ENCODE data around the gene CCDC110. TPM values are rescaled to one million over a fixed set of nuclear protein-coding genes. Genes with fewer than 3 reads are reported as not detected.

CCDC110 gene
- total RNA-seq, 3 donors from 2014 or later, result not detected

DNA sequence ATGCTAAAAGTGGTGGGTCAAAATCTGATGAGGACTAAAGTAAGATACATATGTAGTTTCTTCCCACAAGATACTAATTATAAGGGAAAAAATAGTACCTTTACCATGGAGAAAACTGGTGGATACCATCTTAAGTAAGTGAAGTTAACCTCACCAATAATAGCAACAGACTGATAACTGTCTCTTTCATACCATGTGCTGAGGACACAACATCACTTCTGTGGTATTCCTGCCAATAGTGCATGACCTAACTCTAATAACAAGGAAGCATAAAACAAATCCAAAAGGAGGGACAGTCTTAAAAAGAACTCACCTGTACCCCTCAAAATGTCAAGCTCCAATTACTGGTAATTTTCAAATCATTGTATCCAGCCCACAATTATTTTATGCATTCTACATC lies 54.6 kb downstream of the CCDC110 start:
- Mint-ChIP-seq H3K36me3 (ENCODE audit: insufficient read depth) (peaks cover 33% of the 10 kb centered on the region), H3K4me1 (ENCODE audit: low read depth) (peaks cover 5% of the 10 kb centered on the region), H3K4me3 (no peak overlapping the region), H3K27me3 (ENCODE audit: low read depth) (no peaks in the 10 kb centered on the region), H3K9me3 (no peaks in the 10 kb centered on the region)
- no peak for DNase-seq
- ATAC-seq, result no peak

DNA sequence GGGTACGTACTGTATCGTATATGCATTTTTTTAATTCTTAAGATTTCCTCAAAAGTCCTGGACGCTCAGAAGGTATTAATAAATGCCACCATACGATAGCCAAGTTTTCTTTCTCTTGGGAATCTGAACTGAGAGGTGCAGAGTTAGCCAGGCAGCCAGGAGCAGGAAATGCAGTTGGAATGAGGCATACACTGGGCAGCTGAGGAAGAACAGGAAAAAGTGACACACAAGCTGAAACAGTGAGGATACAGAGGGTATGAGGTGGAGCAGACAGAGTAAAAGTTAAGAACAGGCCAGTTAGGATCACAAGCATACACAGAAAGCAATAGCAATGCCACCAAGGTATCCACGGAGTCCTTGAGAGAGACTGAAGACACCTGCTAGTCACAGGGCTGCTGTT lies 59.1 kb downstream of the CCDC110 start:
- ATAC-seq, result no peak
- no peak for DNase-seq
- peaks cover 20% of the 10 kb centered on the region for H3K36me3 Mint-ChIP-seq (ENCODE audit: insufficient read depth)
- H3K4me1 Mint-ChIP-seq (ENCODE audit: low read depth), result no peaks in the 10 kb centered on the region
- no peaks in the 10 kb centered on the region for H3K9me3 Mint-ChIP-seq
- H3K27me3 Mint-ChIP-seq (ENCODE audit: low read depth), result no peaks in the 10 kb centered on the region
- H3K4me3 Mint-ChIP-seq, result no peak overlapping the region

DNA sequence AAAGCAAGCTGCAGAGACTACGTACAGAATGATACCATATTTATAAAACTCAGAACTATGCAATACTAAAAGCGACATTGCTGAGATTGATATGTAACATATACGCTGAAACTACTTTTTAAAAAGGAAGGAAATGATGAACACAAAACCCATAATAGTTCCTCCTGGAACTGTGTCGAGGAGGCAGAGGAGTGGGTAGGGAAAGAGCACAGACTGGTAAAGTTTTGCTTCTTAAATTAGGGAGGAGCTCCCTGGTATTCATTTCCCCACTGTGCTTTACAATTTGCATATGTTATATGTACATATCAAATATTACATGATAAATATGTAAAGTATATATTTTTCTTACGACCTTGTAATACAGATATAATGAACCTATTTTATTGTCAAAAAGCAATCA lies 59.7 kb downstream of the CCDC110 start:
- no peak for ATAC-seq
- no peaks in the 10 kb centered on the region for H3K9me3 Mint-ChIP-seq
- no peak overlapping the region for H3K4me3 Mint-ChIP-seq
- no peaks in the 10 kb centered on the region for H3K4me1 Mint-ChIP-seq (ENCODE audit: low read depth)
- peaks cover 18% of the 10 kb centered on the region for H3K36me3 Mint-ChIP-seq (ENCODE audit: insufficient read depth)
- no peak for DNase-seq
- H3K27me3 Mint-ChIP-seq (ENCODE audit: low read depth), result no peaks in the 10 kb centered on the region

DNA sequence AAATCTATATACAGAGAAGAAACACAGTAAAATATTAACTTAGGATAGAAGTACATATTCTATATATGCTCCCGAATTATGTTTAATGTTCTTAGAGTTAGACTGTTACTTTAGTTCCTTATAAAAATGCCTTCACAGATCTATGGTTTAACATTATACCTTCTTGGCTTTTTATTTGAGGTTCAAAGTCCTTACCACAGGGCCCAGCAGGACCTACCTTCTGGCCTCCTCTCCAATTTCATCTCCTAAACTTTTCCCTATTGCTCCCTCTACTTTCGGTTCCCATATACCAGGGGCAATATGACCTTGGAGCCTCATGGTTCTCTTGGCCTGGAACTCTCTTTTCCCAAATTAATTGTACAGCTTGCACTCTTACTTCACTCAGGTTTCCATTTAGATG lies 63.1 kb downstream of the CCDC110 start:
- no peaks in the 10 kb centered on the region for H3K27me3 Mint-ChIP-seq (ENCODE audit: low read depth)
- ATAC-seq (no peak), DNase-seq (no peak)
- peaks cover 15% of the 10 kb centered on the region for H3K36me3 Mint-ChIP-seq (ENCODE audit: insufficient read depth)
- H3K4me1 Mint-ChIP-seq (ENCODE audit: low read depth), result no peaks in the 10 kb centered on the region
- no peaks in the 10 kb centered on the region for H3K9me3 Mint-ChIP-seq
- no peak overlapping the region for H3K4me3 Mint-ChIP-seq

DNA sequence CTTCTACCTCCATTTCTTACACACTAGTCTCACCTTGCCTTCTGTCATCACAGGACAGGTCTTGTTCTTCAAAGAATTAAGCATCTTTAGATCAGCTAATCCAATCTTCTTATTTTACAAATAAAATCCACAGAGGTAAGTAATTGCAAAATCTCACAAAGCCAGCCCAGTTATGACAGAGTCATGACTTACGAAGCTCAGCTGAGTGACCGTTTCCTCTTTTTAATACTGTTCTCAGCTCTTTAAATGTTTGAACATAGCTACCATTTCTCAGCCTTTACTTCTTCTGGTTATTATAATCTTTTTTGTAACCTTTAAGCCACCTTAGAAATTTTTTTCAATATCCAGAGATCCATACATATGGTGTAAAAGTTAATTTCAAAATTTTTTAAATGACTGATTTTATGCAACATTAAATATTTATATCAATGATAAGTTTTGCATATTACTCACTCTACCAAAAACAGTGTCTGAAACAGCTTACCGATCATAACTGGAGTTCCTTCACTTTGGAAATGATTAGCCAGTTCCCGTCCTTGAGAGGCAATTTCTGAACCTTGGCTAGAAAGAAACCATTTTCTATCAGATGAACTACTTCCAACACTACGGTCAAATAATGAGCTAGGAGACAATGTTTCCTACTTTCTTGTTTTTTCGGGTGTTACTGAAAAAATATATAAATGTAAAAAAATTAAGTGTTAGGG lies 66.1 kb downstream of the CCDC110 start:
- peaks cover 23% of the 10 kb centered on the region for H3K36me3 Mint-ChIP-seq (ENCODE audit: insufficient read depth)
- H3K27me3 Mint-ChIP-seq (ENCODE audit: low read depth), result no peaks in the 10 kb centered on the region
- no peaks in the 10 kb centered on the region for H3K9me3 Mint-ChIP-seq
- DNase-seq, result no peak
- no peaks in the 10 kb centered on the region for H3K4me1 Mint-ChIP-seq (ENCODE audit: low read depth)
- no peak for ATAC-seq
- no peak overlapping the region for H3K4me3 Mint-ChIP-seq

DNA sequence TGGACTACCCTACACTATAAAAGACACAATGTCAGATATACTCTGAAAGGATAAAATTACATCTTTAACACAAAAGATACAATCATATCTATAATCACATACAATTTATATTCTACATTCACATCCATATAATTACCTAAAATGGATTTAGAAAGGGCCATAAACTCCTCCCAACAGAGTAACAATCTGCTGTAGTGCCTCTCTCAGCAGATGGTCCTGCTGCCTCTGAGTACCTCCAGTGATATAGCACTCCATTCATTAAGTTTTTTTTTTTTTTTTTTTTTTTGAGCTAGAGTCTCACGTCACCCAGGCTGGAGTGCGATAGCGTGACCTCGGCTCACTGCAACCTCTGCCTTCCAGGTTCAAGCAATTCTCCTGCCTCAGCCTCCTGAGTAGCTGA lies 67.5 kb downstream of the CCDC110 start:
- Mint-ChIP-seq H3K4me3 (no peak overlapping the region), H3K9me3 (no peaks in the 10 kb centered on the region), H3K36me3 (ENCODE audit: insufficient read depth) (peaks cover 30% of the 10 kb centered on the region), H3K27me3 (ENCODE audit: low read depth) (no peaks in the 10 kb centered on the region), H3K4me1 (ENCODE audit: low read depth) (no peaks in the 10 kb centered on the region)
- DNase-seq (no peak), ATAC-seq (no peak)

DNA sequence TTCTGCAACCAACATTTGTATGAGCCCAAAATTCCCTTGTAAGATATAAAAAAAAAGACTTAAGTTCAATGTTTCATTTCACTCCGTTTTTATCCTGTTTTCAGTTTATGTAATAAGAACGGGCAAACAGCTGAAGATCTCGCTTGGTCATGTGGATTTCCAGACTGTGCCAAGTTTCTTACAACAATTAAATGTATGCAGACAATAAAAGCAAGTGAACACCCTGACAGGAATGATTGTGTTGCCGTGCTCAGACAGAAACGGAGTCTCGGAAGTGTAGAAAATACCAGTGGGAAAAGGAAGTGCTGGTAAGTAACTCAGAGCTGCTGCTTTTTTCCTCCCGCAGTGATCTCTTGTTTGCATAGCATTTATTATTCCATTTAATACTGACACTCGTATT lies 72.1 kb downstream of the CCDC110 start:
- ATAC-seq, result no peak
- Mint-ChIP-seq H3K4me1 (ENCODE audit: low read depth) (peaks cover 20% of the 10 kb centered on the region), H3K36me3 (ENCODE audit: insufficient read depth) (peaks cover 21% of the 10 kb centered on the region), H3K27me3 (ENCODE audit: low read depth) (no peaks in the 10 kb centered on the region), H3K9me3 (no peaks in the 10 kb centered on the region), H3K4me3 (no peak overlapping the region)
- DNase-seq, result no peak

DNA sequence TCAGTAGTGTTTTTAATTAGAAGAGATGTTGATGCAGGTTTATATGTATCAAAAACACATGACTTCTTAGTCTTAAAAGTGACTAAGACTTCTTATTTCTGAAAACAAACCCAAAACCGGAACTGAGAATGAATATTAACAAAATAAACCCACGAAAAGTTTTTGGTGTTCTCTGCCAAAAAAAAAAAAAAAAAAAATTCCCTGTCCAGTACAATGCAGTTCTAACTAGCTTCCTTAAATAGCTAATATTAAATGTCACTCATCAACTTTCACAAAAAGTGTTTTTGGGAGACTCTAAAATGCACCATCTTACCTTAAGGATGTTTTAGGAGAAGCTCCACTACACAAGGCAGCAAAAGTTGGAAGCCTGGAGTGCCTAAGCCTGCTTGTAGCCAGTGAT lies 72.9 kb downstream of the CCDC110 start:
- H3K36me3 Mint-ChIP-seq (ENCODE audit: insufficient read depth), result peaks cover 21% of the 10 kb centered on the region
- no peak for ATAC-seq
- H3K27me3 Mint-ChIP-seq (ENCODE audit: low read depth), result no peaks in the 10 kb centered on the region
- H3K4me3 Mint-ChIP-seq, result no peak overlapping the region
- H3K4me1 Mint-ChIP-seq (ENCODE audit: low read depth), result peaks cover 26% of the 10 kb centered on the region
- no peak for DNase-seq
- no peaks in the 10 kb centered on the region for H3K9me3 Mint-ChIP-seq

- Mint-ChIP-seq H3K36me3 (ENCODE audit: insufficient read depth) (peaks cover 18% of the 10 kb centered on the region), H3K4me1 (ENCODE audit: low read depth) (peaks cover 26% of the 10 kb centered on the region), H3K9me3 (no peaks in the 10 kb centered on the region), H3K4me3 (peak within 1 kb of the TSS; percentile 87), H3K27me3 (ENCODE audit: low read depth) (no peaks in the 10 kb centered on the region)
- ATAC-seq (no peak), DNase-seq (peak; percentile 5)
Observed at GRCh38 chr4:185396724-185397385, 74.7 kb downstream of the CCDC110 start, which contains the start of gene ANKRD37. ANKRD37 (plus strand) TSS chr4:185396841; CDS start chr4:185396924, 83 bp downstream.

DNA sequence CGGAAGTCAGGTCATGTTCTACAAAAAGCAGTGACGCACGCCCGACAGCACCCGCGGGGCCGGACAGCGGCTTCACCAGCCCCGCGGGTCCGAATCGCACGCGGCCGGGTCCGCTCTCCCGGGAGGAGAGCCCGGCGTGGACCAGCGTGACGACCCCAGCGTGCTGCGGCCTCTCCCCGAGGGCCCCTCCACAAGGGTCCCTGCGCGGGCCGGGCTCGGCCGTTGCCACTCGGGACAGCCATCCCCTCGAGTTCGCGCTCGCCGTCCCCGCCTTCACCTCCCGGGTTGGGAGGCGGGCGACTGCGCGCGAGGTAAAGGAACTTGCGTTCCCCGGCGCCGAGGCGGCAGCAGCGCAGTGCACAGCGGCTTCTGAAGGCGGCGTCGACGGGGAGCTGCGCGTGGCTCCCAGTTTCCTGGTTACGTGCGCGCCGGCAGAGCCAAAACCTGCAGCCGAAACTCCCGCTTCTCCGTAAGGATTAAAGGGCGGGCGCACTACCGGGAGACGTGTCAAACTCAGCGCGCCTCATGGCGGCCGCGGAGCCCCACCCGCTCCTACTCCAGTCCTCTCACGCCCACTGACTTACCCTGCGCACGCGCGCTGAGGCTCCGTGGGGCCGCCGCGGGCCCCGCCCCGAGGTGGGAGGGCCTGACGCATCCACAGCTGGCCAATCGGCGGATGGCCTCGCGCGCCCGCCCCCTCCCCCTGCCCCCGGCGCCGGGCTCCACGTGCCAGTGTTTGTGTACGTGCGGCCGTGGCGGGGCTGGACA lies 75.4 kb downstream of the CCDC110 start:
- DNase-seq (peak; percentile 96), ATAC-seq (peak; percentile 85 to 87)
- Mint-ChIP-seq H3K36me3 (ENCODE audit: insufficient read depth) (peaks cover 13% of the 10 kb centered on the region), H3K4me3 (peak overlapping the region; percentile 87), H3K4me1 (ENCODE audit: low read depth) (peaks cover 26% of the 10 kb centered on the region), H3K9me3 (no peaks in the 10 kb centered on the region), H3K27me3 (ENCODE audit: low read depth) (no peaks in the 10 kb centered on the region)

- Mint-ChIP-seq H3K4me3 (peak within 1 kb of the TSS; percentile 87), H3K27me3 (ENCODE audit: low read depth) (no peaks in the 10 kb centered on the region), H3K9me3 (no peaks in the 10 kb centered on the region), H3K4me1 (ENCODE audit: low read depth) (peaks cover 26% of the 10 kb centered on the region), H3K36me3 (ENCODE audit: insufficient read depth) (peaks cover 11% of the 10 kb centered on the region)
- DNase-seq (no peak), ATAC-seq (no peak)
Observed at GRCh38 chr4:185395238-185395955, 76.1 kb downstream of the CCDC110 start, which contains the start of gene LRP2BP. LRP2BP (minus strand) TSS chr4:185395924; CDS start chr4:185378186, 17,738 bp downstream.

All from activated T-cell treated with anti-CD3 and anti-CD28 coated beads, Interleukin-2, amount 50 U/mL, for 4 hours (primary cell).